Thyroid gland (tissue), 4 donors: Measurements from ENCODE around the gene LFNG.

Experiments
- CTCF ChIP-seq, 6 experiments: fragments of 200-600 bp in 3 of 6; fragments of 450-650 bp in 3 of 6; sonication (generic) in 3 of 6; IDR thresholded peaks; one replicate each; pipeline ENCODE4 v1.5.1; 2016 to 2019; ENCODE audit warnings: antibody characterized with exemption in 6 of 6, mild to moderate bottlenecking in 2 of 6, inconsistent platforms in 1 of 6, moderate library complexity in 1 of 6
- POLR2A ChIP-seq, 2 donors: fragments of 450-650 bp; IDR thresholded peaks; one replicate each; pipeline ENCODE4 v1.6.1; 2017; ENCODE audit warnings: antibody characterized with exemption in 2 of 2, mild to moderate bottlenecking in 2 of 2, moderate library complexity in 1 of 2

- no peak for TF ChIP-seq CTCF (IDR thresholded peaks at IDR 0.05)
- no peak for TF ChIP-seq POLR2A (IDR thresholded peaks at IDR 0.05)
Measured at GRCh38 chr7:2524808-2525657, 5.5 kb downstream of the LFNG start.
